ENCODE results near the gene DLEC1. TPM values are rescaled to one million over a fixed set of nuclear protein-coding genes. Genes with fewer than 3 reads are reported as not detected.
"Not testable (repeated sequence)": the region's sequence is repeated elsewhere in the genome, so short reads cannot be mapped to it uniquely, and the experiment has no call there.

Gene DLEC1
- total RNA-seq, 1 experiment from 2014 or later, result not detected

DNA sequence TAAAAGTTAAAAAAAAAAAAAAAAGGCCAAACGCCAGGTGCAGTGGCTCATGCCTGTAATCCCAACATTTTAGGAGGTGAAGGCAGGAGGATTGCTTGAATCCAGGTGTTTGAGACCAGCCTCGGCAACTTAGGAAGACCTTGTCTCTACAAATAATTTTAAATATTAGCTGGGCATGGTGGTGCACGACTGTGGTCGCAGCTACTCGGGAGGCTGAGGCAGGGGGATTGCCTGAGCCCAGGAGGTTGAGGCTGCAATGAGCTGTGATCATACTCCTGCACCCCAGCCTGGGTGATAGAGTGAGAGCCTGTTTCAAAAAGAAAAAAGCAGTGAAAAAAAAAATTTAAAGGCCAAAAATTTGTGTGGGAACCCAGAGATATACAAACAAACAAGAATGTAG, 2.7 kb upstream of the DLEC1 start:
- no peak for DNase-seq (ENCODE audit: low spot score)

DNA sequence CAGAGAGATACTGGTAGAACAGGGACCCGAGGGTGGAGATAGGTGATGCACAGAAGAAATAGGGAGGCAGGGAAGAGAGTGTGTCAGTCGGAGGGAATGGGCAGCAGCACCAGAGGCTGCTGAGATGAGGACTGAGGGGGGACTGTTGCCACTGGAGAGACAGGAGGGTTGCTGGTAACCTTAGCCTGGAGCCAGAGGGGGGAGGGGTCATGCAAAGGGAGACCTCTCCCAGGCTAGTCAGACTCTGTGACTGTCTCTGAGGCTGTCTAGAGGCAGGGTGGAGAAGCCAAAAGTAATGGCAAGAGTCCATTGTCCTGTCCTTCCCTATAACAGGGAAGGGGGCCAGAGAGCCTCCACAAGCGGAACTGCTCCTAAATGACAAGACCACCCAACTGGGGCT, 2.1 kb upstream of the DLEC1 start:
- DNase-seq (ENCODE audit: low spot score), result no peak

DNA sequence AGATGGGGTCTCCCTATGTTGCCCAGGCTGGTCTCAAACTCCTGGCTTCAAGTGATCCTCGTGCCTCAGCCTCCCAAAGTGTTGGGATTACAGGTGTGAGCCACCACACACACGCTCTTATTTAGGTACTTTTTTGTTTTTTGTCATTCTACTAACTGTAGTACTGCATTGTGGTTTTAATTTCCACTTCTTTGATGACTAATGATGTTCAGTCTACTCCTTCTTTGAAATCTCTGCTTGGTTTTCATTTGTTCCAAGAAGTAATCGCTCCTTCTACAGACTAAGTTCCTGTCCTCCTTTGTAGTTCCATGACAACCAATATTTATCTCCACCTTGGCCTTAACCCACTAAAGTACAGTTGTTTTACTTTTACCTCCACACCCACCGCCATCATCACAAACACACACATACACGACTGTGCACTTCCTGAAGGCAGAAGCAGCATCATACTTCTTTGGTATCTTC, 529 bp upstream of the DLEC1 start:
- no peak for DNase-seq (ENCODE audit: low spot score)

DNA sequence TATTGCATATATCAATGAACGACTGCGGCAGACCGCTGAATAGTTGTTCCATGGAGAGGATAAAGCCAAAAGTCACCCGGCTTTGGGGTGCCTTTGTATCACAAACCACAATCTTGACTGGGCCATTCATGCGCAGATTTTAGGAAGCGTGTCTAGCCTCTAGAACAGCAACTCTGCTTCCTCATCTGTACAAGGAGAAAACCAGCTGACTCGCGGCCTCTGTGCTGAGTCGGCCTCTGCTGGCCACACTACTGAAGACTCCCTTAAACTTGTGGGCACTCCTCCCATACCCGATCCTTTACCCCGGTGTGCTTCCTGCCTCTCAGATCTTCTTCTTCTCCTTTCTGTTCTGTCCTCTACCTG, 872 bp downstream of the DLEC1 start:
- DNase-seq (ENCODE audit: low spot score), result no peak

DNA sequence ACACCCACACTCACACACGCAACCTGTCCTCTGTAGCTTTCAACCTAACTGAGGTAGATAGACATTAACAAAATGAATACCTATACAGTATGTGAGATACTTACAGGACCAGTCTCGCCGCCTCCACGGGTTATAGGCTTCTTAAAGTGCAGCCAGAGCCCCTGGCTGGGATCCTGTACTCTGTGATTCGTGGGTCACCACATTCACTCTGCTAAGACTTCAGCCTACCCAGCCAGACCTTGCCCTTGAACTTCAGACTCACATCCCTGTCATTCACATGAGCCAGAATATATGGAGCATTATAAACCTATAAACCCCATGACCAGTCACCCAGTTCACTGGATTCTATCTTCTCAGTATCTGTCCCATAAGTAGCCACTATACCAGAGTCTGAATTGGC, 1.4 kb downstream of the DLEC1 start:
- DNase-seq (ENCODE audit: low spot score), result no peak

DNA sequence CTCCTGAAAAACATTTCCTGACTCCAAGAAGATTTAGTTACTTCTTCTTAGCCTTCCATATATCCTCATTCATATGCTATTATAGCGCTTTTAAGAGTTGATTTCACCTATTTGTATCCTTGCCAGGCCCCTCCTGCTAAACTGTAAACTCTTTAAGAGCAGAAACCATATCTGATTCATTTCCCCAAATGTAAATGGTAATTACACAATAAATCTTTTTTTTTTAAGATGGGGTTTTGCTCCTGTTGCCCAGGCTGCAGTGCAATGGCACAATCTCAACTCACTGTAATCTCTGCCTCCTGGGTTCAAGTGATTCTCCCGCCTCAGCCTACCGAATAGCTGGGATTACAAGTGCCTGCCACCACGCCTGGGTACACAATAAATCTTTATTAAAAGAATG, 4.5 kb downstream of the DLEC1 start:
- no peak for DNase-seq (ENCODE audit: low spot score)

DNA sequence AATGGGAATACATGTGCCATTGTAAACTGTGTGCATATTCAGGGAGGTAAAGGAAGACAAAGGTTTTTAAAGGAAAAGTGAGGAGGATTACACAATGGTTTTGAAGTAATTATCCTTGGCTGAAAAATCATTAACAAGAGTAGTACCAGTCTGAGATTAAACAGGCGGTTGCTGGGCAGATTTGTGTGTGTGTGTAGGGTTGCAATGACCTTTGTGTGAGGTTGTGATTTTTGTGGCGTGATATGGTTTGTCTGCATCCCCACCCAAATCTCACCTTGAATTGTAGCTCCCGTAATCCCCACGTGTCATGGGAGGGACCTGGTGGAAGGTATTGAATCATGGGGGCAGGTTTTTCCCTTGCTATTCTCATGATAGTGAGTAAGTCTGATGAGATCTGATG, 7.0 kb downstream of the DLEC1 start:
- no peak for DNase-seq (ENCODE audit: low spot score)

DNA sequence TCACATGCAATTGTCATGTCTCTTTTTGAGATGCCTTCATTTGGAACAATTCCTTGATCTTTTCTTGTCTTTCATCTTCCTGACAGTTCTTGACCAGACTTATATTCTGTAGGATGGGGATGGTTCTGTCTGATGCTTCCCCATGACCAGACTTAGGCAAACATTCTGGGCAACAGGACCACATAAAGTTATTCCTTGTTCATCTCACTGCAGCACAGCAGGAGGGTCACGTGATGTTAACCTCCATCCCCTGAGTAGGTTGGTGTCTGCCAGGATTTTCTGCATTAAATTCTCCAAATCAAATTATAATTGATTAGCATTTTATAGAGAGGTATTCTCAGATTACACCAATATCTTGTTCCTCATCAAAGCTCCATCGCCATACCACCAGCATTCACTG, 7.8 kb downstream of the DLEC1 start:
- no peak for DNase-seq (ENCODE audit: low spot score)

DNA sequence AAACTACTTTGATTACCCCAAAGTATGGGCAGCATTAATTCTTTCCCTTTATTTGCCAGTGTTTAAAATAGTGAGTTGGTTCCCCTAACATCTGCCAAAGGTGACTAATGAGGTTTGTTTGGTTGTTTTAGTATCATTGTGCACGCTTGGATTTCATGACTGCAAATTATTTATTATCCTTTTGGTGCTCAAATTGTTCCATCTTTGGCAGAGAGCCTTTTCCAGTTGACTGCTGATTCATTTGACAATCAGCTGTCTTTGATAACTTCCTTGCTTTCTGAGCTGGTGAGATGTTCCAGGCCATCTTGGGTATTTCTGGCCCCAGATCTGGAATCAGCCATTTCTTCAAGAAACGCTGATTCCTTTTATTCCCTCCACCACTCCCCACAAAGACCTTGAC, 8.9 kb downstream of the DLEC1 start:
- DNase-seq (ENCODE audit: low spot score), result no peak

DNA sequence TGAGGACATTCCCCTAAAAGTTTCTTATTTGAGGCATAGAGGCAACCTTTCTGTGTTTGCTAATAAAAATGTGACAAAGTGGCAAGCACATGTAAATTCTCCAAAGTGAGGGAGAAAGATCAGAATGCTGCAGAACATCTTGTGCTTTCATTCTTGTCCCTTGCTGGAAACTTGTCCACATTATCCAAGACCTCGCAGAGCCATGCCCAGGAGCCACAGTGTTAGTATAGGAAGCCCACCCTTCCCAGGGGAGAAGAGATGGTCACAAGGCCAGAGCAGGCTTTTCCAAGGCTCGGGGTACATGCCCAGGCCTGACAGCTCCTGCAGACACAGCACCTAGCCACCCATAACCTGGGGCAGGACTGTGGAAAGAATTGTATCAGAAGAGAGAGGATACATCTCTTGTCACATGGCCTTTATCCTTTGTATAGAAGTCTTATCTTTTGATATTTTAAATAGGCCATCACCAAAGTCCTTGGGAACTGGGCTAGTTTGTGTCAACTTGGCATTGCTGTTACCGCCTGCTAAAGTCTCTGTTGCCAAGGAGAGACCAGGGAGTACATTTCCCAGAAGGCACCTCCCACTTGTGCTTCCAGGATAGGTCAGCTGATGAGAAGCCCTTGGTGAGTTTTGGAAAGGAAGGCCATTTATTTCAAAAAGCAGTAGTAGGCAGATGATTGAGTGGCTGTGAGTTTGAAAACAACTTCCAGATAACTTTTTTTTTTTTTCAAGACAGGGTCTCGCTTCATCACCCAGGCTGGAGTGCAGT, 10.5 kb downstream of the DLEC1 start:
- no peak for DNase-seq (ENCODE audit: low spot score)

DNA sequence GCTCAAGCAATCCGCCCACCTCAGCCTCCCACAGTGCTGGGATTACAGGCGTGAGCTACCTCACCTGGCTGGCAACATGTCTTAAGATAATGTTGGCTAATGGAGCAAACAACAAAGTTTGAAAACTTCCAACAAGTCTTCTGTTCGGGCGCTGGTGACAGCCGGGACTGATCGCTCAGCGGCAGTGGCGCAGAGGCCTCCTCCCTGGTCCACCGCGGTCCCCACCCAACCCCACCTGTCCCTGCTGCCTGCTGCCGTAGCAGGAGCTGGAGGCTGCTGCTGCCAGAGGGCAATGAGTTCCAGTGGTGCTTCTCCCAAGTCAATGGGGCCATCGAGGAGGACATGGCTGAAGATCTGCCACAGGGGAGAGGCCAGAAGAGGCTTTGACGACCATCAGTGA, 12.1 kb downstream of the DLEC1 start:
- no peak for DNase-seq (ENCODE audit: low spot score)

DNA sequence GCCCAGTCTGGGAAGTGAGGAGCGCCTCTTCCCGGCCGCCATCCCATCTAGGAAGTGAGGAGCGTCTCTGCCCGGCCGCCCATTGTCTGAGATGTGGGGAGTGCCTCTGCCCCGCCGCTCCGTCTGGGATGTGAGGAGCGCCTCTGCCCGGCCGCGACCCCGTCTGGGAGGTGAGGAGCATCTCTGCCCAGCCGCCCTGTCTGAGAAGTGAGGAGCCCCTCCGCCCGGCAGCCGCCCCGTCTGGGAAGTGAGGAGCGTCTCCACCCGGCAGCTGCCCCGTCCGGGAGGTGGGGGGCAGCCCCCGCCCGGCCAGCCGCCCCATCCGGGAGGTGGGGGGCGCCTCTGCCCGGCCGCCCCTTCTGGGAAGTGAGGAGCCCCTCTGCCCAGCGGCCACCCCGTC, 14.3 kb downstream of the DLEC1 start:
- not testable (repeated sequence) for DNase-seq (ENCODE audit: low spot score)

DNA sequence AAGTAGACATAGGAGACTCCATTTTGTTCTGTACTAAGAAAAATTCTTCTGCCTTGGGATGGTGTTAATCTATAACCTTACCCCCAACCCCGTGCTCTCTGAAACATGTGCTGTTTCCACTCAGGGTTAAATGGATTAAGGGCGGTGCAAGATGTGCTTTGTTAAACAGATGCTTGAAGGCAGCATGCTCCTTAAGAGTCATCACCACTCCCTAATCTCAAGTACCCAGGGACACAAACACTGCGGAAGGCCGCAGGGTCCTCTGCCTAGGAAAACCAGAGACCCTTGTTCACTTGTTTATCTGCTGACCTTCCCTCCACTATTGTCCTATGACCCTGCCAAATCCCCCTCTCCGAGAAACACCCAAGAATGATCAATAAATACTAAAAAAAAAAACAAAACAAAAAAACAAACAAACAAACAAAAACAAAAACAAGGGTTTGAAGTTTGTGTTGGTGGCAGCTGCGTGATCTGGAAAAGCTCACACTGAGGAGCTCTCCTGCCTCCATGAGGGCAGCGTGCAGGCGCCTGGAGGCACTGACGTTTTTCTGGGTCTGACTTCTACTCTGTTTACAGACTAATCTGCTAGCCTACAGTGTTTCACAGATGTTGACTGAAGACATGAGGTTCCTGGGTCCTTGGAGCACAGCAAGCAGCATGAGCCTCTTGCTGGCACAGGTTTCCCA, 14.9 kb downstream of the DLEC1 start:
- not testable (repeated sequence) for DNase-seq (ENCODE audit: low spot score)

DNA sequence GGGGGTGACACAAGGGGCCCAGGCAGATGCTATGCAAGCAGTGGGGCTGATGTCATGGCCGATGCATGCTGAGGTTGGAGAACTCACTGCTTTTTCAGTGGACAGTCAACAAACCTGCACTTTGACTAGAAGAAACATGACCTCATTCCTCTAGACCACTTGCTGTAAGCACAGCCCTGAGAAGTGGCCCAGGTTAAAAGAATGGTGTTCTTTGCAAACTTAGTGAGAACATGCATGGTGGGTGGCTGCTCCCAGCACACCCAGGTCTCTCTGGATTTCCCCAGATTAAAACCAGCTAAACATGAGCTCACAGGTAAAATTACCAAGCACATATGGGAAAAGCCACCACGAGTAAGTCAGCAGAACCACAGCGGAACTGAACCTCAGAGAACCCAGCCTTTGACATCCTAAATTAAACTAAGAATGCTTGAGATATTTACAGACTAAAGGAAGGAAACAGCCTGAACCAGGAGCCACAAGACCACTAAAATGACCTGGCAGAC, 15.5 kb downstream of the DLEC1 start:
- no peak for DNase-seq (ENCODE audit: low spot score)

DNA sequence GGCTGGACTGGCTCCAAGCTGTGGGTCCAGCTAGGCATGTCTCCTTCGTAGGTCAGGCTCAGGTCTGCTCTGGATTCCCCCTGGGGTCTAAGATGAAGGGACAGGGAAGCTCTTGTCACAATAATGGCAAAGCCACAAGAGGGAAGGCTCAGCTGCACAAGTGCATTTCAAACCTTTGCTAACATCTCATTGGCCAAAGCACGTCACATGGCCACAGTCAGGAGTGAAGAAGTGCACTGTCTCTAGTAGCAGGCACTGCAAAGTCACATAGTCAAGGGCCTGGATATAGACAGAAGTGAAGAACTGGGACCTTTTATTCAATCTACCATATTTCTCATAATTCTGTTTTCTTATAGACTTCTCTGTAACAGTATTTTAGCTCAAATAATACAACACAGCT, 20.1 kb downstream of the DLEC1 start:
- DNase-seq (ENCODE audit: low spot score), result no peak

DNA sequence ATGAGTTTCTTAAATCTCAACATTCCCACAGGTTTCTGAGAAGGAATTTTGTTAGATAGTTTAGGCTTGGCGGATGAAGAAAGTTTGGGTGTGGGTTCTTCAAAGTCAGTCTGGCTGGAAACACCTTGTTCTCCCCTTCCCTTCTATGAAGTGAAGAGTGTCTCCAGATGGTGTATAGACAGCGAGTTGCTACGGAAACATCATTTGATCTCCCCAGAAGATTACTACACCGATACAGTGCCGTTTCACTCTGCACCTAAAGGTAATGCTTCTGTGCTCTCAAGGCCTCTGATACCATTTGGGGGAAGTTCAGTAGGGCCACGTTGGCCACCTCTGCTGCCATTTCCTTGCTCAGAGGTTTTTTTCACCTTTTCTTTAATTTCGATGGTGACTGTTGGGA, 20.6 kb downstream of the DLEC1 start:
- DNase-seq (ENCODE audit: low spot score), result no peak

DNA sequence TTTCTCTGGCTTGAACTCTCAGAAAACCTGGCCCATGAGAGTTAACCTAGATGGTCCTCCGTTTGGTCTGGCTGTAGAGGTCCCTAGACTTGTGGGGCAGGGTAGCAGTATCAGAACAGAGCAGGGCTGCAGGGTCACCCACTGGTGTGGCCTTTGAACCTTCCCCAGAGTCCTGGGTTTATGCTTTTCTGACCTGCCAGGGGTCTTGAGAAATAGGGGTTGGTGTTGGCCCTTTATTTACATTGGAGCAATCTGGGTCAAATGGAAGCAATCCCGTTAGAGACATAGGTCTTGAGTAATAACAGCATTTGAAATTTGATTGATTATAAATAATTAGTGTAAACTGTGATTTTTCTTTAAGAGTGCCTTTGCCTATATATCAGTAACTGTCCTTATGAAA, 23.8 kb downstream of the DLEC1 start:
- DNase-seq (ENCODE audit: low spot score), result no peak

DNA sequence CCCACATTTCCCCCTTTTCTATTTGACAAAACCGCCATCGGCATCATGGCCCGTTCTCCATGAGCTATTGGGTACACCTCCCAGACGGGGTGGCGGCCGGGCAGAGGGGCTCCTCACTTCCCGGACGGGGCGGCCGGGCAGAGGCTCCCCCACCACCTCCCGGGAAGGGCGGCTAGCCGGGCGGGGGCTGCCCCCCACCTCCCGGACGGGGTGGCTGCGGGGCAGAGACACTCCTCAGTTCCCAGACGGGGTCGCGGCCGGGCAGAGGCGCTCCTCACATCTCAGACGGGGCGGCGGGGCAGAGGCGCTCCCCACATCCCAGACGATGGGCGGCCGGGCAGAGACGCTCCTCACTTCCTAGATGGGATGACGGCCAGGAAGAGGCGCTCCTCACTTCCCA, 25.4 kb downstream of the DLEC1 start:
- DNase-seq (ENCODE audit: low spot score), result not testable (repeated sequence)

DNA sequence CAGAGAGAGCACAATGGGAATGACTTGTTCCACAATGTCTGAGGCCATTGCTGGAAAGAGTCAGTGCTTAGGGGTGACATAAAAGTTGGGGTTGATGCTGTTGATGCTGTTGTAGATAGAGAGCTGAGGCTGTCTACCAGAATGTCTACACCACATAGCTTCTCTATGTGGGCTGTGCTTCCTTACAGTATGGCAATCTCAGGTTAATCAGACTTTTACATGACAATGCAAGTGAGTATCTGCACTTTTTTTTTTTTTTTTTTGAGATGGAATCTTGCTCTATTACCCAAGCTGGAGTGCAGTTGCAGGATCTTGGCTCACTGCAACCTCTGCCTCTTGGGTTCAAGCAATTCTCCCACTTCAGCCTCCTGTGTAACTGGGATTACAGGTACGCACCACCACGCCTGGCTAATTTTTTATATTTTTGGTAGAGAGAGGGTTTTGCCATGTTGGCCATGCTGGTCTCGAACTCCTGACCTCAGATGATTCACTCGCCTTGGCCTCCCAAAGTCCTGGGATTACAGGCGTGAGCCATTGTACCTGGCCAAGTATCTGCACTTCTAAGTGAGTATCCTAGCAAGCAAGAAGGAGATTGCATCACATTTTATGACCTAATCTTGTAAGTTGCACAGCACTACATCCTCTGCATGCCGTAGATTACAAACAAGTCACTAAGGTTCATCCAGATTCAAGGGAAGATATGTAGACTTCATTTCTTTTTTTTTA, 28.7 kb downstream of the DLEC1 start:
- no peak for DNase-seq (ENCODE audit: low spot score)

DNA sequence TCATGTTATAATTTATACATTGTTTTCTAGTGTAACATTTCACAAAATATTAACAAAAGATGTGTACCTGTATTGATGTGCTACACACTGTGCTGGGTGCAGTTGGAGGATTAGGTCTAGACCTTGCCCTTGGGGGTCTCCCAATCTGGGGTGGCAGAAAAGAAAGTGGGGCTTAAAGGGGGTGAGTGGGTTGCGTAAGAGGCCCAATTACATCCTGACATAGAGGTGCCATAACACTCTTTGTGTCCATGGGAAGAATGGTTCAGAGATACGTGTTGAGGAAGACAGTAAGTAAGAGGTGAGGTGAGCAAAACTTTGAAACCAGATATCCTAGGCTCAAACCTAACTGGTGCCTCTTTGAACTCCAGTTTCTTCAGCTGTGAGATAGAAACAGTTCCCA, 31.0 kb downstream of the DLEC1 start:
- DNase-seq (ENCODE audit: low spot score), result no peak

DNA sequence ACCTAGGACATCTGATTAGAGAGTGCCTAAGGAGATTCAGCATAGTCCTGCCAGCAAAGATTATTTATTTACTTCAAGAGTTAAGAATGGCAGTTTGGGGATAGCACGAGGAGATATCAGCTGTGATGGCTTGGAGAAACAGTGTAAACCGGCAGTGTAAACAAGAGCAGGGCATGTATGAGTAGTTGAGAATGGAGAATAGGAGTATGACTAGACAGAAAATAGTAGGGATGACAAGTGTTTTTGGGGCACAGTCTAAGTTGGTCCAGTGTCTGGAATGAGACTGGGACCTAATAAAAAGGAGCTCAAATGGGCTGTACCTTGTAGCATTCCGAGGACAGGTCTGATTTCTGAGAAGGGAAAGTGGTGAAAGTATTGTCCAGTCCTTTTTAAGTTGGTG, 38.1 kb downstream of the DLEC1 start:
- not testable (repeated sequence) for DNase-seq (ENCODE audit: low spot score)

DNA sequence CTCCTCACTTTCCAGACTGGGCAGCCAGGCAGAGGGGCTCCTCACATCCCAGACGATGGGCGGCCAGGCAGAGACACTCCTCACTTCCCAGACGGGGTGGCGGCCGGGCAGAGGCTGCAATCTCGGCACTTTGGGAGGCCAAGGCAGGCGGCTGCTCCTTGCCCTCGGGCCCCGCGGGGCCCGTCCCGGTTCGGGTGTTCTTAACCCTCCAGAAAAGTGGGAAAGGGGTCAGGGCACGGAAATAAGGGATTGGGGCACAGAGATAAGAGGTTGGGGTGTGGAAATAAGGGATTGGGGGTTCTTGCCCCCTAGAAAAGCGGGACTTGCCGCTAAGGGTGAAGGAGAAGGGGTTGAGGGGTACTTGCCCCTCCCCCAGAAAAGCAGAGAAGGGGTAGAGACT, 43.3 kb downstream of the DLEC1 start:
- not testable (repeated sequence) for DNase-seq (ENCODE audit: low spot score)

DNA sequence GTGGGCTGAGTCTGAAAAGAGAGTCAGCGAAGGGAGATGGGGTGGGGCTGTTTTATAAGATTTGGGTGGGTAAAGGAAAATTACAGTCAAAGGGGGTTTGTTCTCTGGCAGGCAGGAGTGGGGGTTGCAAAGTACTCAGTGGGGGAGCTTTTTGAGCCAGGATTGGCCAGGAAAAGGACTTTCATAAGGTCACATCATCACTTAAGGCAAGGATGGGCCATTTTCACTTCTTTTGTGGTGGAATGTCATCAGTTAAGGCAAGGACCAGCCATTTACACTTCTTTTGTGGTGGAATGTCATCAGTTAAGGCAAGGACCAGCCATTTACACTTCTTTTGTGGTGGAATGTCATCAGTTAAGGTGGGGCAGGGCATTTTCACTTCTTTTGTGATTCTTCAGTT, 44.2 kb downstream of the DLEC1 start:
- not testable (repeated sequence) for DNase-seq (ENCODE audit: low spot score)
